IMR-90 (cell line): ENCODE measurements around the gene KRTAP5-1.

ENCODE experiments used
- CTCF ChIP-seq: conservative IDR thresholded peaks from 2 replicates; pipeline ENCODE4 v1.5.1; 2012; ENCODE audit warnings: mild to moderate bottlenecking, low read depth, low read length, improper control_type of control experiment
- ELK1 ChIP-seq: fragments of 150-350 bp; IDR thresholded peaks from 2 replicates; pipeline ENCODE4 v1.6.1; 2016; ENCODE audit warnings: low read depth, mild to moderate bottlenecking, low read length, moderate library complexity, borderline replicate concordance
- USF2 ChIP-seq: fragments of 150-350 bp; IDR thresholded peaks from 2 replicates; pipeline ENCODE4 v1.6.1; 2017; ENCODE audit warnings: mild to moderate bottlenecking, antibody characterized with exemption, low read length, low read depth

GRCh38 chr11:1561955-1562354, 23.1 kb downstream of the KRTAP5-1 start:
- no peak for TF ChIP-seq CTCF
- no peak for TF ChIP-seq USF2
- no peak for TF ChIP-seq ELK1
